GM18498 (cell line): Measurements from ENCODE around the gene SUPT5H.

Source experiments
- ATAC-seq: cut with Tn5 transposase; IDR thresholded peaks from one replicate; pipeline ENCODE4 v1.9.1; 2021; ENCODE audit warnings: mild to moderate bottlenecking, moderate library complexity; ENCODE audit not compliant: unreplicated experiment

Gene SUPT5H

DNA sequence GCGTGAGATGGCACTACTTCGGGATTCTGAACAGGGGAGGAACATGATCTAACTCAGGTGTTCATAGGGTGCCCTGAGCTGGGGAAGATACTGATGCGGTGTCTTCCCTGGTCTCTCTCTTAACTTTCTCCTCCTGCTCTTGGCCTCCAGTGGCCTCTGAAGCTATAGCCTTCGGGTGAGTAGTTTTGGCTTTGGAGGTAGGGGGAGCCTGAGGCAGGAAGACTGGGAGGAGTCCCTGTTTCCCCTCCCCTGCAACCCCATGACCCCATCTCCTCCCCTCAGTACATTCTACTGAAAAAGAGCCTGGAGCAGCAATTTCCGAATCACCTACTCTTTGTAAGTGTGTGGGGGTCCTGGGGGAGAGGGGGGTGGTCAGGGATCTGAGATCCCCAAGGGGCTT, 73.1 kb downstream of the SUPT5H start:
- no peak for ATAC-seq

DNA sequence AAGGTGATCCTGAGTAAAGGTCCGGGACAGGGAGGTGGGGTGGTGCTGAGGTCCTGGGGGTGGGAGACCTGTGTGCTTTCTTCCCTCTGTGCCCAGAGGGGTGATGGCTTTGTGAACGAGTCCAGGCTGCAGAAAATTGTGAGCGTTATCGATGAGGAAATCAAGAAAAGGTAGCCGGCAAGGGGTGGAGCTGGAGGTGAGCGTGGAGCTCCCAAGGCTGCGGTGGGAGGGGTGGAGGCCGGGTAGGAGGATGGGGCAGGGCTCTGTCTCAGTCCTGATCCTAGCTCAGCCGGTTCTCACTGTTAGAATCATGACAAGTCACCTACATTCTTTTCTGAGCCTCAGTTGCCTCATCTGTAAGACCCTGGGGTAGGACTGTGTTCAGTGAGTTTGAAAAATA, 73.6 kb downstream of the SUPT5H start:
- ATAC-seq = no peak

DNA sequence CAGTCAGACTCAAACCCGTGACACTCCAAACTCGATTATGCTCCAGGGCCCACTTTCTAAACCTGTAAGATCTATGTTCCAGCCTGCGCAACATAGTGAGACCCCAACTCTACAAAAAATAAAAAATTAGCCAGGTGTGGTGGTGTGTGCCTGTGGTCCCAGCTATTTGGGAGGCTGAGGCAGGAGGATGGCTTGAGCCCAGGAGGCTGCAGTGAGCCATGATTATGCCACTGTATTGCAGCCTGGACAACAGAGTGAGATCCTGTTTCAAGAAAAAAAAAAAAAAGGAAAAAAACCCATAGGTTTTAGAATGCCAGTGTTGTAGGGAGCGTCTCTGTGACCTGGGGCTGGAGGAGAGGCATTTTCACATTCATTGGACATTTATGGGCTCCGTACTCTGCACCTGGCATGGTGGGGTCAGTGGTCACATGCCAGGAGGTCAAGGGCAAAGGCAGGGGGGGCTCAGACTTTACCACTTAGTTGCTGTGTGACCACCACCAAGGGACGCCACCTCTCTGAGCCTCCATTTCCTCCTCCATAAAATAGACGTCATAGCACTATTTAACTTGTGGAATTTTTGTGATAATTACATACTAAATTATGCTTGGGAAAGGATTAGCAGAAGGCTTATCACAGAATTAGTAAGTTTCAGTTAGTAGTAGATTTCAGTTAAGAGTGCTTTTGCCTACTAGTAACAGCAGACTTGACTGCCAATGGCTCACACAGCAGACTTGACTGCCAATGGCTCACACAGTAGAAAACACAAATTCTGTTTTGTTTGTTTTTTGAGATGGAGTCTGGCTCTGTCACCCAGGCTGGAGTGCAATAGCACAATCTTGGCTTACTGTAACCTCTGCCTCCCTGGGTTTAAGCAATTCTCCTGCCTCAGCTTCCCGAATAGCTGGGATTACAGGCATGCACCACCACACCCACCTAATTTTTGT, 75.4 kb downstream of the SUPT5H start:
- ATAC-seq = no peak

DNA sequence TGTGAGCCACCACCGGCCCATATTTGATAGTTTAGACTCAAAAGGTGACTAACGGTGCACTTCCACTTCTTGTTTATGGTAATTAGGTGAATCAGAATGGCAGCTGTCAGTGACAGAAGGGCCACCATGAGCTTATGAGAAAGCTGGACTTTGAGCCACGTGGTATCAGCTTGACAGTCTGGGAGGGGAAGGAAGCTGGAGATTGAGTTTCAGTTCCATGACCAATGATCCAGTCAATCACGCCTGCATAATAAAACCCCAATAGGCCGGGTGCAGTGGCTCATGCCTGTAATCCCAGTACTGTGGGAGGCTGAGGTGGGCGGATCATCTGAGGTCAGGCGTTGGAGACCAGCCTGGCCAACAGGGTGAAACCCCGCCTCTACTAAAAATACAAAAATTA, 79.1 kb downstream of the SUPT5H start:
- ATAC-seq = no peak

DNA sequence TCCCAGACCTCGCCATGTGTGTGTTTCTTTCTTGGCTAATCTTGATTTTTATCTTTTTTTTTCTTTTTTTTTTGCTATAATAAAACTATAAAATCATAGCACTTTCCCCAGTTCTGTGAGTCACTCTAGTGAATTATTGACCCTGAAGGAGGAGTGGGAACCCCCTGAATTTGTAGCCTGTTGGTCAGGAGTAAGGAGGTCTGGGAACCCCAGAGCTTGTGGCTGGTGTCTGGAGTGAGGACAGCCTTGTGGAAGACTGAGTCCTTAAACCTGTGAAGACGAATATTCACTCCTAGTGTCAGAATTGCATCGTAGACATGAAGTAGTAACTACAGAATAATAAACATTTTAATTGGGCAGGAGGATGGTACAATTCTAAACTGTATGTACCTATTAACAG, 79.8 kb downstream of the SUPT5H start:
- ATAC-seq = no peak
